Neural progenitor cell (in vitro differentiated cells): ENCODE measurements around the gene ARMH4. TPM values are rescaled to one million over a fixed set of nuclear protein-coding genes. Genes with fewer than 3 reads are reported as not detected.

Experiments
- DNase-seq: peaks from one replicate; pipeline ENCODE4 v3.0.0-alpha.2; 2016; ENCODE audit warnings: low spot score
- H2AFZ ChIP-seq: fragments of 200-600 bp; sonication (generic); replicated peaks from 2 replicates; pipeline ENCODE4 v1.6.1; 2016; ENCODE audit warnings: antibody characterized with exemption
- H3F3A ChIP-seq: fragments of 200-600 bp; sonication (generic); 2 replicates; pipeline ENCODE4 v1.6.1; 2016; ENCODE audit warnings: antibody characterized with exemption, low read depth
- H3K27ac ChIP-seq: fragments of 200-600 bp; sonication (generic); 2 replicates; pipeline ENCODE4 v1.5.1; 2016; ENCODE audit warnings: mild to moderate bottlenecking
- H3K27me3 ChIP-seq: fragments of 200-600 bp; sonication (generic); 2 replicates; pipeline ENCODE4 v1.6.1; 2016; ENCODE audit warnings: mild to moderate bottlenecking, moderate library complexity
- H3K36me3 ChIP-seq: fragments of 200-600 bp; sonication (generic); 2 replicates; pipeline ENCODE4 v1.5.1; 2016
- H3K4me1 ChIP-seq: fragments of 200-600 bp; sonication (generic); 2 replicates; pipeline ENCODE4 v1.6.1; 2016; ENCODE audit warnings: mixed run types
- H3K4me2 ChIP-seq: fragments of 200-600 bp; sonication (generic); 2 replicates; pipeline ENCODE4 v1.6.1; 2016
- H3K4me3 ChIP-seq: fragments of 200-600 bp; sonication (generic); 2 replicates; pipeline ENCODE4 v1.5.1; 2016
- H3K79me2 ChIP-seq: fragments of 200-600 bp; sonication (generic); 2 replicates; pipeline ENCODE4 v1.6.1; 2016; ENCODE audit warnings: low read depth
- H3K9ac ChIP-seq: fragments of 200-600 bp; sonication (generic); 2 replicates; pipeline ENCODE4 v1.6.1; 2016
- H3K9me3 ChIP-seq: fragments of 200-600 bp; sonication (generic); 2 replicates; pipeline ENCODE4 v1.5.1; 2016; ENCODE audit warnings: low read depth
- H4K20me1 ChIP-seq: fragments of 200-600 bp; sonication (generic); 2 replicates; pipeline ENCODE4 v1.6.1; 2016; ENCODE audit warnings: low read depth
- H3K27ac Mint-ChIP-seq: 3 replicates; pipeline ENCODE4 v1.8.0; 2021; ENCODE audit warnings: mixed read lengths
- H3K27me3 Mint-ChIP-seq: 2 replicates; pipeline ENCODE4 v1.8.0; 2022; ENCODE audit warnings: low read depth, mild to moderate bottlenecking, inconsistent platforms, moderate library complexity, mixed read lengths; ENCODE audit not compliant: insufficient read depth
- H3K36me3 Mint-ChIP-seq: 3 replicates; pipeline ENCODE4 v1.8.0; 2021; ENCODE audit warnings: mixed read lengths
- H3K4me1 Mint-ChIP-seq: 3 replicates; pipeline ENCODE4 v1.8.0; 2021; ENCODE audit warnings: mixed read lengths
- H3K4me3 Mint-ChIP-seq: 3 replicates; pipeline ENCODE4 v1.8.0; 2021; ENCODE audit warnings: mild to moderate bottlenecking, moderate library complexity, mixed read lengths
- H3K9me3 Mint-ChIP-seq: 3 replicates; pipeline ENCODE4 v1.8.0; 2020; ENCODE audit warnings: mixed read lengths
- CTCF ChIP-seq: fragments of 200-600 bp; sonication (generic); IDR thresholded peaks from 2 replicates; pipeline ENCODE4 v1.5.1; 2017; ENCODE audit warnings: antibody characterized with exemption, mild to moderate bottlenecking
- EZH2 ChIP-seq: fragments of 200-600 bp; sonication (generic); IDR thresholded peaks from 2 replicates; pipeline ENCODE4 v1.6.1; 2017; ENCODE audit warnings: antibody characterized with exemption, mild to moderate bottlenecking, moderate library complexity
- EZH2phosphoT487 ChIP-seq: fragments of 200-600 bp; sonication (generic); IDR thresholded peaks from 2 replicates; pipeline ENCODE4 v1.6.1; 2017; ENCODE audit warnings: antibody characterized with exemption
- total RNA-seq: library from RNA; depleted of rRNA; stranded (reverse); fragments of >200 nt; gene quantifications from 2 replicates; pipeline ENCODE4 v1.2.3, GENCODE V29; 2015; ENCODE audit warnings: low replicate concordance

The ARMH4 gene
- total RNA-seq, 1 donor from 2014 or later = 29.0 TPM

- Mint-ChIP-seq H3K4me3 (no peak overlapping the region), H3K9me3 (no peaks in the 10 kb centered on the region), H3K27me3 (no peaks in the 10 kb centered on the region), H3K4me1 (peaks cover 5% of the 10 kb centered on the region), H3K27ac (no peak overlapping the region), H3K36me3 (no peaks in the 10 kb centered on the region)
- Histone ChIP-seq H3K9me3 (no peaks in the 10 kb centered on the region), H4K20me1 (no peaks in the 10 kb centered on the region), H3F3A (no peaks in the 10 kb centered on the region), H2AFZ (no peak overlapping the region), H3K4me1 (no peaks in the 10 kb centered on the region), H3K79me2 (no peaks in the 10 kb centered on the region), H3K27ac (no peak overlapping the region), H3K9ac (no peak overlapping the region), H3K36me3 (no peaks in the 10 kb centered on the region), H3K4me3 (no peak overlapping the region), H3K4me2 (no peak overlapping the region), H3K27me3 (no peaks in the 10 kb centered on the region)
- no peak for TF ChIP-seq CTCF
- TF ChIP-seq EZH2phosphoT487 = no peak
- TF ChIP-seq EZH2 = no peak
- no peak for DNase-seq
Measured at GRCh38 chr14:58193542-58193941, 41.5 kb upstream of the ARMH4 start.

GRCh38 chr14:58191763-58192601 is 40.0 kb upstream of the ARMH4 start:
- Histone ChIP-seq H3F3A (no peaks in the 10 kb centered on the region), H3K4me1 (no peaks in the 10 kb centered on the region), H2AFZ (no peak overlapping the region), H3K79me2 (no peaks in the 10 kb centered on the region), H3K9me3 (no peaks in the 10 kb centered on the region), H4K20me1 (no peaks in the 10 kb centered on the region), H3K27ac (no peak overlapping the region), H3K4me3 (no peak overlapping the region), H3K27me3 (no peaks in the 10 kb centered on the region), H3K4me2 (no peak overlapping the region), H3K36me3 (no peaks in the 10 kb centered on the region), H3K9ac (no peak overlapping the region)
- H3K36me3 Mint-ChIP-seq = no peaks in the 10 kb centered on the region
- TF ChIP-seq CTCF (no peak), EZH2phosphoT487 (no peak), EZH2 (no peak)
- H3K9me3 Mint-ChIP-seq = no peaks in the 10 kb centered on the region
- peaks cover 5% of the 10 kb centered on the region for H3K4me1 Mint-ChIP-seq
- no peak for DNase-seq
- no peaks in the 10 kb centered on the region for H3K27me3 Mint-ChIP-seq
- no peak overlapping the region for H3K27ac Mint-ChIP-seq
- no peak overlapping the region for H3K4me3 Mint-ChIP-seq

DNA sequence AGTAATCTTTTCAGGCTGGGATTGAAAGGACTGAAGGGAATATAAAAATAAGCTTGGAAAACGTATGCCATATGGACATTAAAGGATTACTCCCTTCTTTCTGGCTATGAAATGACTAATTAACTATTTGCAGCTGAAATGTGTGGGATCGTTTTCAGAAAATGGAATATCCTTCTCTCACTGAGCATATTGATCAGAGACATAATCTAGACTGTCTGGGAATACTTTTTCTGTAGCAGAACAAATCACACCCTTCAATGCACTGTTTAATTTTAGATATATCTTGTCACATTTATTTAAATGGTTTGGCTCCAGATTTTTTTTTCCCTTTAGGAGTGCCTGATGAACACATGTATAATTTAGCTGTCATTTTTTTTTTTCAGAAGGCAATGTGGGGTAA is 37.2 kb upstream of the ARMH4 start:
- no peaks in the 10 kb centered on the region for H3K27me3 Mint-ChIP-seq
- no peaks in the 10 kb centered on the region for H3K9me3 Mint-ChIP-seq
- TF ChIP-seq CTCF (no peak), EZH2phosphoT487 (no peak), EZH2 (no peak)

More for the DNA sequence above, 37.2 kb upstream of the ARMH4 start:
- Histone ChIP-seq H3K27me3 (no peaks in the 10 kb centered on the region), H3K36me3 (no peaks in the 10 kb centered on the region), H3K79me2 (no peaks in the 10 kb centered on the region), H3K9ac (no peak overlapping the region), H3K4me2 (no peak overlapping the region), H3K4me3 (no peak overlapping the region), H3K27ac (no peak overlapping the region), H2AFZ (no peak overlapping the region), H3K4me1 (no peaks in the 10 kb centered on the region), H3K9me3 (no peaks in the 10 kb centered on the region), H3F3A (no peaks in the 10 kb centered on the region), H4K20me1 (no peaks in the 10 kb centered on the region)
- H3K27ac Mint-ChIP-seq = no peak overlapping the region
- DNase-seq = no peak
- H3K4me3 Mint-ChIP-seq = no peak overlapping the region
- H3K36me3 Mint-ChIP-seq = no peaks in the 10 kb centered on the region
- H3K4me1 Mint-ChIP-seq = peaks cover 5% of the 10 kb centered on the region
